ENCODE data around the gene TPD52L1. TPM values are rescaled to one million over a fixed set of nuclear protein-coding genes. Genes with fewer than 3 reads are reported as not detected.

The TPD52L1 gene
- polyA plus RNA-seq, 3 donors from 2014 or later, result 2.2 to 5.2 (median 4.4) TPM

- H3K36me3 Mint-ChIP-seq, result no peaks in the 10 kb centered on the region
- no peak overlapping the region for H3K27ac Mint-ChIP-seq
- H3K4me1 Mint-ChIP-seq, result peaks cover 4 to 8% of the 10 kb centered on the region in 2 donors
These were observed 100.3 kb downstream of the TPD52L1 start for GRCh38 chr6:125253881-125254280.

GRCh38 chr6:125254321-125254720, 100.7 kb downstream of the TPD52L1 start:
- no peaks in the 10 kb centered on the region for H3K9me3 Mint-ChIP-seq
- DNase-seq, result no peak
- H3K4me1 Mint-ChIP-seq, result peaks cover 4 to 8% of the 10 kb centered on the region in 2 donors
- H3K36me3 Mint-ChIP-seq, result no peaks in the 10 kb centered on the region
- H3K4me3 Mint-ChIP-seq, result no peak overlapping the region
- H3K27ac Mint-ChIP-seq, result no peak overlapping the region
- H3K27me3 Mint-ChIP-seq (ENCODE audit: low read depth in 3 of 3), result peaks cover 0 to 5% (median 3%) of the 10 kb centered on the region in 3 donors

More at GRCh38 chr6:125253881-125254280, 100.3 kb downstream of the TPD52L1 start:
- Mint-ChIP-seq H3K27me3 (ENCODE audit: low read depth in 3 of 3) (peaks cover 0 to 5% (median 3%) of the 10 kb centered on the region in 3 donors), H3K9me3 (no peaks in the 10 kb centered on the region), H3K4me3 (no peak overlapping the region)
- DNase-seq, result no peak

DNA sequence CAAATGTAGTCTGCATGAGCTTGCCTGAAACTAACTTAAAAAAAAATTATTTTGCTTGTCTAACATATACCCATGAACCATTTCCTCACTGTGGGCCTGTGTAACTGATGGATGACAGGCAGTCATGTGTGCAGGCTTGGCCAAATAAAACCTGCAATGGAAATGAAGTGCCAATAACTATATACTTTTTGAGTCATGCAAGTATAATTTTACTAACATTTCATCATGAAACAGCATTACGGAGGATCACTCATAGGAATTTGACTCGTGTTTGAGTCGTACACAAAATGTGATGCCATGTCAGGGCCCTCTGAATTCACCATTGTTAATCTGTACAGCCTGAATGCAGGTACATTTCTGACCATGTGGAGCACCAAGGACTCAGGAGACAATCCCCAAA, 101.6 kb downstream of the TPD52L1 start:
- Mint-ChIP-seq H3K4me3 (no peak overlapping the region), H3K36me3 (no peaks in the 10 kb centered on the region), H3K9me3 (no peaks in the 10 kb centered on the region), H3K27ac (no peak overlapping the region), H3K4me1 (peaks cover 4 to 8% of the 10 kb centered on the region in 2 donors), H3K27me3 (ENCODE audit: low read depth in 3 of 3) (peaks cover 0 to 5% (median 3%) of the 10 kb centered on the region in 3 donors)
- no peak for DNase-seq

- no peak for DNase-seq
These were observed 103.8 kb downstream of the TPD52L1 start for GRCh38 chr6:125257351-125257750.

DNA sequence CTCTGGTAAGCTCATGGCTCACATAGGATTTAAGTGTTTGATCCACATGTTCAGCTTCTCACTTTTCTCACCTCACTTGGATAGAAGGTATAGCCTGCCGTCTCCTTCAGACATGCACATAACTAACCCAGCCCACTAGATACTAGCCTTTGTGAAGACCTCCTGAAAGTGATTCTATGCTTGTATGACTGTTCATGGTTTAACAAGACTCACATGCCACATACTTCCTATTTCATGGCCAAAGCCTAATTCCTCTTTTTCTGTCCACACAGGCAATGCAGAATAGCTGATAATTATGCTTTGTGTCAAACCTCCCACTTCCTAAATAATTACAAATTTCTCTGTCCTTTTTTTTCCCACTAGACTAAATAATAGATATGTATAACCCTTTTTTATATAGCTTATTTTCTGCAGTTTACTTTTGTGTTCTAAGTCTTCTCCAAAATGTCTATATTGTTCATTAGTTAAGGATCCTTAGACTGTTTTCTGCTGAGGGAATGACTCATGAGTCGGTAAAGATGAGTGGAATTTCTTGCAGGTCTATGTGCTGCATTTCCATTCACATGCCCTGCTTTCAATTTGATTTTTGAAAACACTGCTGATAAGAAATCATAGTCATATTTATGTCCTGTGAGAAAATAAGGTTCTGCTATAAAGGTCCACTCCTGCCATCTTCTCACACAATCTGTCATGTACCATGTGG, 105.2 kb downstream of the TPD52L1 start:
- H3K27me3 Mint-ChIP-seq (ENCODE audit: low read depth in 3 of 3), result peaks cover 0 to 3% (median 2%) of the 10 kb centered on the region in 3 donors
- peaks cover 13 to 20% of the 10 kb centered on the region in 2 donors for H3K4me1 Mint-ChIP-seq
- no peaks in the 10 kb centered on the region for H3K36me3 Mint-ChIP-seq
- no peak for DNase-seq
- H3K9me3 Mint-ChIP-seq, result no peaks in the 10 kb centered on the region
- H3K27ac Mint-ChIP-seq, result peak overlapping the region in 2 of 6 donors; percentile 17
- no peak overlapping the region for H3K4me3 Mint-ChIP-seq

More at GRCh38 chr6:125257351-125257750, 103.8 kb downstream of the TPD52L1 start:
- Mint-ChIP-seq H3K36me3 (no peaks in the 10 kb centered on the region), H3K9me3 (no peaks in the 10 kb centered on the region), H3K27me3 (ENCODE audit: low read depth in 3 of 3) (peaks cover 0 to 5% (median 3%) of the 10 kb centered on the region in 3 donors), H3K4me3 (no peak overlapping the region), H3K4me1 (peaks cover 5 to 6% of the 10 kb centered on the region in 2 donors), H3K27ac (no peak overlapping the region)

DNA sequence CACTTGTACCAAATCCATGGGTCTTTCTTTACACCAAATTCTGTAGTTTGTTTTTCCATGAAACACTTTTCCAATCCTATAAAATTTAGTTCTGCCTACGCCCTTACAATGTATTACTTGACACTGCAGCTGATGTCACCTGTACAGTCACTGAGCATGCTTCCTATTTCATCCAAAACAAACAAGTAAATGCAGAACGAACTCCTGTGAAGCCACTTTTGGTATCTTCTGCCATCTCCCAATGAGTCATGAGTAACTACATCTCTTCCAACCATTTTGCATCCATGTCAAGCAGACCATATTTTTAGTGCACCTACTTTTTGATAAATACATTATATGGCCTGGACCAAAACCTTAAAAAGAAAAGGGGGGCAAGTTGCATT, 105.8 kb downstream of the TPD52L1 start:
- no peak for DNase-seq
- no peak overlapping the region for H3K27ac Mint-ChIP-seq
- H3K4me1 Mint-ChIP-seq, result peaks cover 18 to 25% of the 10 kb centered on the region in 2 donors
- H3K4me3 Mint-ChIP-seq, result no peak overlapping the region
- H3K36me3 Mint-ChIP-seq, result no peaks in the 10 kb centered on the region
- peaks cover 0 to 2% (median 1%) of the 10 kb centered on the region in 3 donors for H3K27me3 Mint-ChIP-seq (ENCODE audit: low read depth in 3 of 3)
- no peaks in the 10 kb centered on the region for H3K9me3 Mint-ChIP-seq

DNA sequence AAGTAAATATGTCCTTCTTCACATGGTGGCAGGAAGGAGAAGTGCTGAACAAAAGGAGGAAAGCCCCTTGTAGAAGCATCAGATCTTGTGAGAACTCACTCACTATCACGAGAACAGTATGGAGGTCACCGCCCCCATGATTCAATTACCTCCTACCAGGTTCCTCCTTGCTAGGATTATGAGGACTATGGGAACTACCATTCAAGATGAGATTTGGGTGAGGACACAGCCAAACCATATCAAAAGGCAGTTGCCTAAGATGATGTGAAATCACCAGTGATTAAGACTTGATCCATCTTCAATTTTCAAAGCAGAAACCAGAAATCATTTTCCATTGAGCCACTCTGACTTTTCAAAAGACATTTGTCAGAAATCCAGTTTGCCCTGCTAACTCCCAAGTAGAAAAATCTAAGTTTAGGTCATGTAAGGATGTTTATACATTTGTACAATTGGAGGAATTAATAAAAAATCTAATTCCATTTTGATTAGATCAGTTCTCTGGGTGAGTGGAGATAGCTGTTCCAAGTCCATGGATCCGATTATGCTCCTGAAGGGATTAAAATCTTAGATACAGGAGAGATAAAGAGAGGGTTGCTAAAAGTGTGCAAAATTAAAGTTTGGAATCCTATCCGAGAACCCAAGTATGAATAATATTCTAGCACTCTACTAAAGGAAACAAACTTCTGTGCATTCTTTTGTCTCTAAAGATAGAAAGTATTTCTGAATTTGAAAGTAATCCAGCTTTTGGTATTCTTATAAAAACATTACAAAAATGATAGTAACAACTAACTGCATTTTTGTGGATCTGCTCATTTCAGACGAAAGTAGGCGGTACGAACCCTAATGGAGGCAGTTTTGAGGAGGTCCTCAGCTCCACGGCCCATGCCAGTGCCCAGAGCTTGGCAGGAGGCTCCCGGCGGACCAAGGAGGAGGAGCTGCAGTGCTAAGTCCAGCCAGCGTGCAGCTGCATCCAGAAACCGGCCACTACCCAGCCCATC, 108.7 kb downstream of the TPD52L1 start:
- no peaks in the 10 kb centered on the region for H3K27me3 Mint-ChIP-seq (ENCODE audit: low read depth in 3 of 3)
- H3K4me1 Mint-ChIP-seq, result peaks cover 36 to 52% of the 10 kb centered on the region in 2 donors
- H3K36me3 Mint-ChIP-seq, result no peaks in the 10 kb centered on the region
- H3K27ac Mint-ChIP-seq, result peak overlapping the region in 5 of 6 donors; percentile 0 to 62 (median 27)
- no peak overlapping the region for H3K4me3 Mint-ChIP-seq
- no peaks in the 10 kb centered on the region for H3K9me3 Mint-ChIP-seq
- no peak for DNase-seq

- H3K27ac Mint-ChIP-seq, result peak overlapping the region; percentile 41 to 87 (median 80)
- H3K4me3 Mint-ChIP-seq, result peak overlapping the region; percentile 67 to 87 (median 69)
- peaks cover 0 to 4% (median 0%) of the 10 kb centered on the region in 3 donors for H3K27me3 Mint-ChIP-seq (ENCODE audit: low read depth in 3 of 3)
- no peaks in the 10 kb centered on the region for H3K9me3 Mint-ChIP-seq
- H3K4me1 Mint-ChIP-seq, result peaks cover 48 to 61% of the 10 kb centered on the region in 2 donors
- peak; percentile 37 to 52 (median 50) for DNase-seq
- no peaks in the 10 kb centered on the region for H3K36me3 Mint-ChIP-seq
These were observed 110.9 kb downstream of the TPD52L1 start for GRCh38 chr6:125264476-125264875.

DNA sequence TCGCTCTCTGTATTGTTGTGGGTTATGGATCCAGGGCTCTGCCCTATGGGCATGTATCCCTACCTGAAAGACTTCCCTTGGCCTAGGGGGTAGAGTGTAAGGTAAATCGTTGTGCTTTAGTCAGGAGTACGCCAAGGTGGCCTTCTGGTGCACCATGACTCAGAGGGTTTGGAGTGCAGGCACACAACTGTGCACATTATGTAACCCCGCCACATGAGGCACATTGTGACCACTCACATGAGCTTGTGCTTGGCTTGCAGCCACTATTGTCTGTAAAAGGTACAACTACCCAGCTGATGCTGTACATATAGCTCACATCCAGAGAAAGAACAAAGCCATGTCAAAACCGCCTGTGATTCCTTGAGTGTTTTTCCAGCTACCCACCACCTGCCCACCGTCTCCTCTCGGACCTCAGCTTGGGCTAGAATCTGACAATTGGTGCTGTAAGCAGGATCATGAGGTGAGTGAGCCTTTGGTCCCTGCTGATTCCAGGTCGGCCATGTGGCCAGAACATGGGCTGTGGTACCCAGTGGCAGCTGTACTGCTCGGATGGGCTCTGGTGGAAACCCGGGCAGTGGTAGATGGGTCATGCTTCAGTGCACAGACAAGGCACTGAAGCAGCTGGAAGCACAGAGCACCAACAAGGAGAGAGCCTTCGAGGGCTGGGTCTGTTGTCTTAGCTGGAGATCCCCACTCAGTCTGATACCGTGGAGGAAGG, 114.4 kb downstream of the TPD52L1 start:
- no peak for DNase-seq
- H3K27me3 Mint-ChIP-seq (ENCODE audit: low read depth in 3 of 3), result peaks cover 0 to 4% (median 0%) of the 10 kb centered on the region in 3 donors
- H3K36me3 Mint-ChIP-seq, result peaks cover 5 to 18% (median 7%) of the 10 kb centered on the region in 3 donors
- H3K9me3 Mint-ChIP-seq, result peaks cover 0 to 2% (median 0%) of the 10 kb centered on the region in 6 donors
- no peak overlapping the region for H3K4me3 Mint-ChIP-seq
- H3K27ac Mint-ChIP-seq, result no peak overlapping the region
- peaks cover 51 to 56% of the 10 kb centered on the region in 2 donors for H3K4me1 Mint-ChIP-seq

DNA sequence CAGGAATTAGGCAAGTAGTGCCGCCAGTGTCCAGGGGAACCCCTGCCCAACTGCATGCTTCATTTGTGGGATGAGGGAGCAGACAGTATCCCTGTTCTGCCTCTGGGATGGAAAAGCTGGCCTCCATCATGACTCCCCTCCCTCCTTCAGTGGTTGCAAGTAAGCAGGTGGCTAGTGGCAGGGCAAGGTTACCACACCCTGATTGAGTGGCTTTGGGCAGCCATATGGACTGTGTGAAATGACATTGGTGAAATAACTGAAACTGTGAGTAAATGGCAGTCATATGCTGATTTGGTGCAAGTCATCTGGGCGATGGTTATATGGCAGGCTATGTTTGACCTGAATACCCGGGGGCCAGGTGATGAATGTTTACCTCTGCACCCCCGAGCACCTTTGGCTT, 115.2 kb downstream of the TPD52L1 start:
- H3K27ac Mint-ChIP-seq, result peak overlapping the region in 2 of 6 donors; percentile 13 to 50
- peaks cover 0 to 4% (median 0%) of the 10 kb centered on the region in 3 donors for H3K27me3 Mint-ChIP-seq (ENCODE audit: low read depth in 3 of 3)
- peaks cover 5 to 20% (median 7%) of the 10 kb centered on the region in 3 donors for H3K36me3 Mint-ChIP-seq
- H3K9me3 Mint-ChIP-seq, result peaks cover 0 to 2% (median 0%) of the 10 kb centered on the region in 6 donors
- peaks cover 45 to 49% of the 10 kb centered on the region in 2 donors for H3K4me1 Mint-ChIP-seq
- no peak overlapping the region for H3K4me3 Mint-ChIP-seq
- no peak for DNase-seq

DNA sequence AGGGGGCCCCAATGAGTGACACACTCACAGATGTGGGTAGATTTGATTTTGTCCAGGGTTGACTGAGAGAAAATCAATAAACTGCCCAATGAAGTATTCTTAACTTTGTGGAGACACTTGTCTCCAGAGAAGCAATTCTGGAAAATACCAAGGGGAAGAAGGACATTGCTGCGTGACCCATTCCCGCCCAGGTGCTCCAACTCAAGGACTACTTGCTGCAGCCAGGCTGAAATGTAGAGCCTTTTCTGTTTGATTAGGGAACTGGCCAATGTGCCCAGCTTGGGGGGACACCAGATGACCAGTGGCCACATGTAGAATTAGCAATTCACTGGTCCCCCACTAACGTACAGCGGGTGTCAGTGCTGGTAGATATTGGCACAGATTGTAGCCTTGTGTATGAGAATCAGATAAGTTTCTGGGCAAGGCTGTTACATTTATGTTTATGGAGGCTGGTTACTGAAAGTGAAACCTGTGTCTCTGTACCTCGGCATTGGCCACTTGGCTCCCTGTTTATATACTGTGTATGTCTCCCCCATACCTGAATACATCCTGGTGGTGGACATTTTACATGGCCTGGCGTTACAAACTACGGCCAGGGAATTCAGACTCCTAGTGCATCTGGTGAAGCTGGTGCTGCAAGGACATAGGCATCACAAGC, 115.9 kb downstream of the TPD52L1 start:
- peak; percentile 19 to 21 (median 21) for DNase-seq
- Mint-ChIP-seq H3K27ac (peak overlapping the region; percentile 50 to 89 (median 84)), H3K36me3 (peaks cover 5 to 27% (median 7%) of the 10 kb centered on the region in 3 donors), H3K9me3 (peaks cover 0 to 2% (median 0%) of the 10 kb centered on the region in 6 donors), H3K27me3 (ENCODE audit: low read depth in 3 of 3) (peaks cover 0 to 4% (median 0%) of the 10 kb centered on the region in 3 donors), H3K4me3 (peak overlapping the region; percentile 63 to 85 (median 75)), H3K4me1 (peaks cover 40 to 47% of the 10 kb centered on the region in 2 donors)

GRCh38 chr6:125270380-125270779, 116.8 kb downstream of the TPD52L1 start:
- Mint-ChIP-seq H3K27me3 (ENCODE audit: low read depth in 3 of 3) (peaks cover 0 to 4% (median 0%) of the 10 kb centered on the region in 3 donors), H3K27ac (peak overlapping the region in 1 of 6 donors; percentile 1), H3K9me3 (peaks cover 0 to 2% (median 0%) of the 10 kb centered on the region in 6 donors), H3K4me1 (peaks cover 39 to 47% of the 10 kb centered on the region in 2 donors), H3K4me3 (no peak overlapping the region), H3K36me3 (peaks cover 9 to 28% (median 11%) of the 10 kb centered on the region in 3 donors)
- DNase-seq, result no peak

Data from immature natural killer cell (primary cell).